Ishikawa (cell line): Measurements from ENCODE around the gene ST7.

Experiments used
- CEBPB ChIP-seq: IDR thresholded peaks from 2 replicates; pipeline ENCODE4 v1.6.1; 2012
- TF ChIP-seq, protein P1 (sequence below): IDR thresholded peaks from 2 replicates; pipeline ENCODE4 v1.6.1; 2012; ENCODE audit warnings: low read depth, mild to moderate bottlenecking

GRCh38 chr7:117243390-117243789 is 290.1 kb downstream of the ST7 start:
- no peak for TF ChIP-seq CEBPB
- TF ChIP-seq, protein P1, sequence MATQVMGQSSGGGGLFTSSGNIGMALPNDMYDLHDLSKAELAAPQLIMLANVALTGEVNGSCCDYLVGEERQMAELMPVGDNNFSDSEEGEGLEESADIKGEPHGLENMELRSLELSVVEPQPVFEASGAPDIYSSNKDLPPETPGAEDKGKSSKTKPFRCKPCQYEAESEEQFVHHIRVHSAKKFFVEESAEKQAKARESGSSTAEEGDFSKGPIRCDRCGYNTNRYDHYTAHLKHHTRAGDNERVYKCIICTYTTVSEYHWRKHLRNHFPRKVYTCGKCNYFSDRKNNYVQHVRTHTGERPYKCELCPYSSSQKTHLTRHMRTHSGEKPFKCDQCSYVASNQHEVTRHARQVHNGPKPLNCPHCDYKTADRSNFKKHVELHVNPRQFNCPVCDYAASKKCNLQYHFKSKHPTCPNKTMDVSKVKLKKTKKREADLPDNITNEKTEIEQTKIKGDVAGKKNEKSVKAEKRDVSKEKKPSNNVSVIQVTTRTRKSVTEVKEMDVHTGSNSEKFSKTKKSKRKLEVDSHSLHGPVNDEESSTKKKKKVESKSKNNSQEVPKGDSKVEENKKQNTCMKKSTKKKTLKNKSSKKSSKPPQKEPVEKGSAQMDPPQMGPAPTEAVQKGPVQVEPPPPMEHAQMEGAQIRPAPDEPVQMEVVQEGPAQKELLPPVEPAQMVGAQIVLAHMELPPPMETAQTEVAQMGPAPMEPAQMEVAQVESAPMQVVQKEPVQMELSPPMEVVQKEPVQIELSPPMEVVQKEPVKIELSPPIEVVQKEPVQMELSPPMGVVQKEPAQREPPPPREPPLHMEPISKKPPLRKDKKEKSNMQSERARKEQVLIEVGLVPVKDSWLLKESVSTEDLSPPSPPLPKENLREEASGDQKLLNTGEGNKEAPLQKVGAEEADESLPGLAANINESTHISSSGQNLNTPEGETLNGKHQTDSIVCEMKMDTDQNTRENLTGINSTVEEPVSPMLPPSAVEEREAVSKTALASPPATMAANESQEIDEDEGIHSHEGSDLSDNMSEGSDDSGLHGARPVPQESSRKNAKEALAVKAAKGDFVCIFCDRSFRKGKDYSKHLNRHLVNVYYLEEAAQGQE = no peak
